Sigmoid colon (tissue), 4 donors: ENCODE results near the gene STAT5B.

Experiments used
- EP300 ChIP-seq, 4 donors: sonication (generic); formaldehyde crosslinking; IDR thresholded peaks; one replicate each; pipeline ENCODE4 v1.6.1; 2017; ENCODE audit warnings: antibody characterized with exemption in 4 of 4
- POLR2A ChIP-seq, 2 donors: fragments of 450-650 bp; IDR thresholded peaks; one replicate each; pipeline ENCODE4 v1.6.1; 2016; ENCODE audit warnings: antibody characterized with exemption in 2 of 2, mild to moderate bottlenecking in 2 of 2, moderate library complexity in 2 of 2
- POLR2AphosphoS5 ChIP-seq, 4 donors: sonication (generic); formaldehyde crosslinking; IDR thresholded peaks; one replicate each; pipeline ENCODE4 v1.6.1; 2017; ENCODE audit warnings: antibody characterized with exemption in 4 of 4
- TF ChIP-seq, protein P1 (sequence below), 4 experiments: fragments of 450-650 bp in 3 of 4; fragments of 200-600 bp in 1 of 4; IDR thresholded peaks; one replicate each; pipeline ENCODE4 v1.5.1; 2016 to 2019; ENCODE audit warnings: antibody characterized with exemption in 4 of 4, mild to moderate bottlenecking in 3 of 4, moderate library complexity in 2 of 4

DNA sequence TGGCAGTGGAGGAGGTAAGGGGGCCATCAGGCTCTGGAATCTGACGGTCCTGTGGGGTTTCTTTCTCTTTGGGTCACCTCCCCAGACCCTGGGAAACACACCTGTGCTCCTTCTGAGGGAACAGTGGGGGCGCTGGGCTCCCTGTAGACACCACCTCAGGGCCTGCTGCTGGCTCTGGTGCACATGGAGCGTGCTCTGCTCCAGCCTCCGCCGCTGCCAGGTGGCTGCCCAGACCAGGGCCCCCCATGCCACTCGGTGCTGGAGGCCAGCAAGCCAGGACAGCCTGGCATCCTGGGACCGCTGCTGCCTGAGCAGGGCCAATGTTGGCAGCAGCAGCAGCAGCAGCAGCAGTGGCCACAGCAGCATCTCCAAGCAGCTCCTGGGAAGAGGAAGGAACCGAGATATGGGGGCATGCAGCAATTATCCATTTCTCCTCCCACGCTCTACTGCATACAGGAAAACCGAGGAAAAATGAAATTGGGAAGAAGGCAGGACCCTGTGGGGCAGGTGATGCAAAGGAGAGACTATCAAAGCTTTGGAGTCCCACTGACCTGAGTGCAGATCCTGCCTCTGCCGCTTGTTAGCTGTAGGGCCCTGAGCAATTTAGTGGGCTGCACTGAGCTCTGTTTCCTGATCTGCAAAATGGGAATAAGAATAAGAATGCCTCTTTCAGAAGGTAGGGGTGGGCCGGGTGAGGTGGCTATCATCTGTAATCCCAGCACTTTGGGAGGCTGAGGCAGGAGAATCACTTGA lies 82.8 kb downstream of the STAT5B start:
- TF ChIP-seq, protein P1, sequence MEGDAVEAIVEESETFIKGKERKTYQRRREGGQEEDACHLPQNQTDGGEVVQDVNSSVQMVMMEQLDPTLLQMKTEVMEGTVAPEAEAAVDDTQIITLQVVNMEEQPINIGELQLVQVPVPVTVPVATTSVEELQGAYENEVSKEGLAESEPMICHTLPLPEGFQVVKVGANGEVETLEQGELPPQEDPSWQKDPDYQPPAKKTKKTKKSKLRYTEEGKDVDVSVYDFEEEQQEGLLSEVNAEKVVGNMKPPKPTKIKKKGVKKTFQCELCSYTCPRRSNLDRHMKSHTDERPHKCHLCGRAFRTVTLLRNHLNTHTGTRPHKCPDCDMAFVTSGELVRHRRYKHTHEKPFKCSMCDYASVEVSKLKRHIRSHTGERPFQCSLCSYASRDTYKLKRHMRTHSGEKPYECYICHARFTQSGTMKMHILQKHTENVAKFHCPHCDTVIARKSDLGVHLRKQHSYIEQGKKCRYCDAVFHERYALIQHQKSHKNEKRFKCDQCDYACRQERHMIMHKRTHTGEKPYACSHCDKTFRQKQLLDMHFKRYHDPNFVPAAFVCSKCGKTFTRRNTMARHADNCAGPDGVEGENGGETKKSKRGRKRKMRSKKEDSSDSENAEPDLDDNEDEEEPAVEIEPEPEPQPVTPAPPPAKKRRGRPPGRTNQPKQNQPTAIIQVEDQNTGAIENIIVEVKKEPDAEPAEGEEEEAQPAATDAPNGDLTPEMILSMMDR (IDR thresholded peaks at IDR 0.05) = no peak
- TF ChIP-seq POLR2AphosphoS5 (IDR thresholded peaks at IDR 0.05) = no peak
- no peak for TF ChIP-seq EP300 (IDR thresholded peaks at IDR 0.05)
- no peak for TF ChIP-seq POLR2A (IDR thresholded peaks at IDR 0.05)
